Colonic mucosa (tissue), 4 donors: ENCODE data around the gene TTC7B. TPM values are rescaled to one million over a fixed set of nuclear protein-coding genes. Genes with fewer than 3 reads are reported as not detected.

Experiments used
- DNase-seq: peaks from one replicate; pipeline ENCODE4 v3.0.0-alpha.2; 2020
- H3K27ac ChIP-seq: fragments of 200-600 bp; one replicate; pipeline ENCODE4 v1.8.0; 2021
- H3K27me3 ChIP-seq: fragments of 200-600 bp; one replicate; pipeline ENCODE4 v1.8.0; 2021
- H3K36me3 ChIP-seq: fragments of 200-600 bp; one replicate; pipeline ENCODE4 v1.8.0; 2021
- H3K4me1 ChIP-seq: fragments of 200-600 bp; one replicate; pipeline ENCODE4 v1.8.0; 2021; ENCODE audit warnings: mild to moderate bottlenecking
- H3K4me3 ChIP-seq: fragments of 200-600 bp; one replicate; pipeline ENCODE4 v1.8.0; 2021
- H3K9ac ChIP-seq, 2 donors: one replicate each; pipeline ENCODE4 v1.7.0; 2013; ENCODE audit warnings: control low read depth in 2 of 2, low read depth in 2 of 2, low read length in 2 of 2
- H3K9me3 ChIP-seq: fragments of 200-600 bp; one replicate; pipeline ENCODE4 v1.8.0; 2021
- CTCF ChIP-seq: fragments of 200-600 bp; IDR thresholded peaks from one replicate; pipeline ENCODE4 v1.8.0; 2022; ENCODE audit warnings: antibody characterized with exemption, mild to moderate bottlenecking
- intact Hi-C: fragments of 100-400 bp; cut with DNase I; formaldehyde crosslinking; loops from one replicate; pipeline ENCODE4 v1.14.1; 2022
- total RNA-seq, 2 donors: library from RNA; stranded (reverse); fragmentation: NEBNext Ultra II Directional in 1 of 2; extraction: Animal tissue kit (Norgen Biotek cat#: 25700) in 1 of 2; gene quantifications; one replicate each; pipeline ENCODE4 v1.2.1, GENCODE V29; 2021
- donor health status: healthy.
- donor health status: DM: no; HTN: no; CAD: no.
- donor health status: DM: no; HTN: no; CAD: no.

Gene TTC7B
- total RNA-seq, 2 donors from 2014 or later: 3.3 to 11.8 TPM

GRCh38 chr14:90655829-90656228 is 160.4 kb downstream of the TTC7B start:
- Histone ChIP-seq H3K27me3 (no peaks in the 10 kb centered on the region), H3K36me3 (no peaks in the 10 kb centered on the region), H3K9ac (no peak overlapping the region), H3K27ac (no peak overlapping the region), H3K9me3 (no peaks in the 10 kb centered on the region), H3K4me1 (peaks cover 4% of the 10 kb centered on the region), H3K4me3 (no peak overlapping the region)
- DNase-seq: no peak
- no peak for TF ChIP-seq CTCF
- intact Hi-C loops: no loop called here

- Histone ChIP-seq H3K4me3 (no peak overlapping the region), H3K27me3 (no peaks in the 10 kb centered on the region), H3K27ac (no peak overlapping the region), H3K4me1 (no peaks in the 10 kb centered on the region), H3K9me3 (no peaks in the 10 kb centered on the region), H3K9ac (peak overlapping the region in 1 of 2 donors; percentile 2), H3K36me3 (no peaks in the 10 kb centered on the region)
- no peak for TF ChIP-seq CTCF
- intact Hi-C loops: no loop called here
- no peak for DNase-seq
Measured at GRCh38 chr14:90654831-90655276, 161.4 kb downstream of the TTC7B start.

- no peaks in the 10 kb centered on the region for H3K9me3 ChIP-seq
- H3K9ac ChIP-seq: no peak overlapping the region
- intact Hi-C loops: no loop called here
- TF ChIP-seq CTCF: no peak
- DNase-seq: no peak
- no peak overlapping the region for H3K4me3 ChIP-seq
- H3K27me3 ChIP-seq: no peaks in the 10 kb centered on the region
- no peaks in the 10 kb centered on the region for H3K36me3 ChIP-seq
- H3K4me1 ChIP-seq: no peaks in the 10 kb centered on the region
- no peak overlapping the region for H3K27ac ChIP-seq
Measured at GRCh38 chr14:90652626-90653025, 163.6 kb downstream of the TTC7B start.

- H3K9ac ChIP-seq: no peak overlapping the region
- no peaks in the 10 kb centered on the region for H3K36me3 ChIP-seq
- no peaks in the 10 kb centered on the region for H3K9me3 ChIP-seq
- intact Hi-C loops: no loop called here
- no peaks in the 10 kb centered on the region for H3K4me1 ChIP-seq
- H3K27me3 ChIP-seq: no peaks in the 10 kb centered on the region
- H3K4me3 ChIP-seq: no peak overlapping the region
- H3K27ac ChIP-seq: no peak overlapping the region
- no peak for TF ChIP-seq CTCF
- DNase-seq: no peak
Measured at GRCh38 chr14:90651976-90652560, 164.2 kb downstream of the TTC7B start.

GRCh38 chr14:90651271-90651804 is 164.9 kb downstream of the TTC7B start:
- Histone ChIP-seq H3K9me3 (no peaks in the 10 kb centered on the region), H3K4me1 (no peaks in the 10 kb centered on the region), H3K27me3 (no peaks in the 10 kb centered on the region), H3K9ac (no peak overlapping the region), H3K36me3 (no peaks in the 10 kb centered on the region), H3K27ac (no peak overlapping the region), H3K4me3 (no peak overlapping the region)
- TF ChIP-seq CTCF: no peak
- intact Hi-C loops: no loop called here
- DNase-seq: no peak
